CD14-positive monocyte (primary cell): ENCODE results near the gene KISS1R. TPM values are rescaled to one million over a fixed set of nuclear protein-coding genes. Genes with fewer than 3 reads are reported as not detected.

ENCODE experiments used
- DNase-seq, 3 donors: peaks; one replicate each; pipeline ENCODE4 v3.0.0-alpha.2; 2011 to 2022
- H2AFZ ChIP-seq: 2 replicates; pipeline ENCODE4 v1.6.0; 2012; ENCODE audit warnings: mild to moderate bottlenecking, low read depth, low read length, inconsistent platforms; ENCODE audit not compliant: insufficient read depth, poor library complexity, severe bottlenecking
- H3K27ac ChIP-seq, 2 donors: 1 replicate in 1 of 2; 2 replicates in 1 of 2; pipeline ENCODE4 v1.5.1; 2012 to 2013; ENCODE audit warnings: low read length in 2 of 2, control low read depth in 1 of 2, inconsistent platforms in 1 of 2, low read depth in 1 of 2, mild to moderate bottlenecking in 1 of 2
- H3K27me3 ChIP-seq, 2 donors: one replicate each; pipeline versions ENCODE4 v1.6.0 to v1.6.1; 2011 to 2013; ENCODE audit warnings: low read length in 2 of 2; ENCODE audit not compliant: control insufficient read depth in 2 of 2, insufficient read depth in 2 of 2
- H3K36me3 ChIP-seq, 2 donors: replicated peaks in 1 of 2; 1 replicate in 1 of 2; 2 replicates in 1 of 2; pipeline versions ENCODE4 v1.5.1 to v1.6.1; 2012 to 2013; ENCODE audit warnings: low read length in 2 of 2, control low read depth in 1 of 2, inconsistent platforms in 1 of 2, mild to moderate bottlenecking in 1 of 2; ENCODE audit not compliant: insufficient read depth in 2 of 2, control insufficient read depth in 1 of 2
- H3K4me1 ChIP-seq, 2 donors: 1 replicate in 1 of 2; 2 replicates in 1 of 2; pipeline versions ENCODE4 v1.5.1 to v1.6.1; 2012 to 2013; ENCODE audit warnings: low read length in 2 of 2, control low read depth in 1 of 2, inconsistent platforms in 1 of 2, mild to moderate bottlenecking in 1 of 2, moderate library complexity in 1 of 2; ENCODE audit not compliant: insufficient read depth in 2 of 2, control insufficient read depth in 1 of 2
- H3K4me2 ChIP-seq: replicated peaks from 2 replicates; pipeline ENCODE3; 2012; ENCODE audit warnings: low read length, moderate library complexity, mild to moderate bottlenecking; ENCODE audit not compliant: poor library complexity, severe bottlenecking; ENCODE audit errors: extremely low read depth
- H3K4me3 ChIP-seq, 3 experiments: fragments of 200-600 bp in 1 of 3; sonication (generic) in 1 of 3; replicated peaks in 1 of 3; 1 replicate in 2 of 3; 2 replicates in 1 of 3; pipeline ENCODE4 v1.5.1; 2011 to 2013; ENCODE audit warnings: low read length in 3 of 3, mild to moderate bottlenecking in 3 of 3, control low read depth in 2 of 3, low read depth in 2 of 3, inconsistent platforms in 1 of 3, moderate library complexity in 1 of 3
- H3K79me2 ChIP-seq: 2 replicates; pipeline ENCODE4 v1.6.0; 2012; ENCODE audit warnings: mild to moderate bottlenecking, control low read depth, inconsistent platforms, low read length, moderate library complexity; ENCODE audit not compliant: insufficient read depth
- H3K9ac ChIP-seq: 2 replicates; pipeline ENCODE4 v1.6.0; 2017; ENCODE audit warnings: low read length, mild to moderate bottlenecking; ENCODE audit not compliant: insufficient read depth, poor library complexity, severe bottlenecking
- H3K9me3 ChIP-seq, 2 donors: replicated peaks in 1 of 2; 1 replicate in 1 of 2; 2 replicates in 1 of 2; pipeline versions ENCODE4 v1.5.1 to v1.6.1; 2012 to 2013; ENCODE audit warnings: low read length in 2 of 2, control low read depth in 1 of 2; ENCODE audit not compliant: control insufficient read depth in 1 of 2, insufficient read depth in 1 of 2
- H4K20me1 ChIP-seq: 2 replicates; pipeline ENCODE4 v1.6.0; 2012; ENCODE audit warnings: mild to moderate bottlenecking, low read length, control low read depth, moderate library complexity; ENCODE audit not compliant: insufficient read depth
- H3K27ac Mint-ChIP-seq, 7 donors: one replicate each; pipeline ENCODE4 v1.8.0; 2020; ENCODE audit warnings: mild to moderate bottlenecking in 7 of 7, mixed read lengths in 7 of 7, moderate library complexity in 6 of 7, inconsistent platforms in 2 of 7
- H3K27me3 Mint-ChIP-seq, 3 donors: one replicate each; pipeline ENCODE4 v1.8.0; 2021 to 2022; ENCODE audit warnings: low read depth in 3 of 3, mild to moderate bottlenecking in 3 of 3, mixed read lengths in 3 of 3, moderate library complexity in 3 of 3, inconsistent platforms in 1 of 3
- H3K36me3 Mint-ChIP-seq, 2 donors: one replicate each; pipeline ENCODE4 v1.8.0; 2020; ENCODE audit warnings: mixed read lengths in 2 of 2, inconsistent platforms in 1 of 2, mild to moderate bottlenecking in 1 of 2
- H3K4me1 Mint-ChIP-seq: one replicate; pipeline ENCODE4 v1.8.0; 2020; ENCODE audit warnings: mild to moderate bottlenecking, mixed read lengths
- H3K4me3 Mint-ChIP-seq, 2 donors: one replicate each; pipeline ENCODE4 v1.8.0; 2020; ENCODE audit warnings: mild to moderate bottlenecking in 2 of 2, mixed read lengths in 2 of 2, moderate library complexity in 1 of 2
- H3K9me3 Mint-ChIP-seq, 7 donors: one replicate each; pipeline ENCODE4 v1.8.0; 2020 to 2022; ENCODE audit warnings: mixed read lengths in 7 of 7, mild to moderate bottlenecking in 6 of 7, moderate library complexity in 6 of 7, inconsistent platforms in 2 of 7
- WGBS: methylation state at CpG from one replicate; pipeline ENCODE4 v1.1.5; 2013; ENCODE audit warnings: missing lambda C conversion rate; ENCODE audit not compliant: insufficient coverage; 5-methylcytosine and 5-hydroxymethylcytosine counted together
- intact Hi-C, 2 donors: fragments of 100-400 bp; cut with micrococcal nuclease; formaldehyde crosslinking; loops; one replicate each; pipeline versions ENCODE4 v1.15.0 to v1.15.1; 2023
- polyA plus RNA-seq, 3 donors: library from polyadenylated mRNA; depleted of rRNA in 1 of 3; unstranded in 2 of 3; stranded (reverse) in 1 of 3; fragments of 300-500 nt in 2 of 3; fragments of >200 nt in 1 of 3; fragmentation: Illumina TruSeq in 2 of 3; gene quantifications; 1 replicate in 2 of 3; 2 replicates in 1 of 3; pipeline ENCODE4 v1.2.3, GENCODE V29; 2012 to 2021
- TF ChIP-seq, protein P1 (sequence below): fragments of 200-600 bp; IDR thresholded peaks from one replicate; pipeline ENCODE4 v1.8.0; 2022; ENCODE audit warnings: antibody characterized with exemption, mild to moderate bottlenecking

The KISS1R gene
- polyA plus RNA-seq, 3 donors, result not detected

DNA sequence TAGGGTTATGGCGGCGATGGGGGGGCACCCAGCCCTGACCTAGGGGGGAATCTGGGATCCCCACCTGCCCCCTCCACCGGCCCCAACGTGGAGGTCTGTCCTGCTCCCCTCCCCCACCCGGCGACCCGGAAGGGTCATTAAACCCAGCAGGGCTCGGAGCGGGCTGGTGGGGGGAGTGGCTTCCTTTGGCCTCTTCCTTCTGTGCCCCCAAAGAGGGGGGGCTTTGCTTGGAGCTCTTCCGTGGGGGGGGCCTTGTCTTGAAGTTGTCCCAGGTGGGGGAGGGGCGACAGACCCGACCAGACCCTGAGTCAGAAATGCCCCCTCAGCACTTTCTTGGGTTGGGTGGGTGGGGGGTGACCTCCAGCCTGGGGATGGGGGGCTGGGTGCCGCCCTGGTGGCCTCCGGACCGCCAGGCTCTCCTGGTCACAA, 10.2 kb downstream of the KISS1R start:
- peaks cover 51% of the 10 kb centered on the region for H4K20me1 ChIP-seq
- H3K4me3 ChIP-seq, result peak overlapping the region; percentile 89 to 99 (median 90)
- peaks cover 7 to 21% of the 10 kb centered on the region in 2 donors for H3K36me3 ChIP-seq
- no peaks in the 10 kb centered on the region for H3K27me3 ChIP-seq
- H3K27me3 Mint-ChIP-seq, result peaks cover 2 to 6% (median 5%) of the 10 kb centered on the region in 3 donors
- peaks cover 84% of the 10 kb centered on the region for H3K79me2 ChIP-seq
- peak overlapping the region; percentile 40 to 96 (median 90) for H3K27ac Mint-ChIP-seq
- WGBS, result 60% methylated on average over 1 of the region's 15 CpGs
- H3K4me1 ChIP-seq, result peaks cover 43 to 57% of the 10 kb centered on the region in 2 donors
- no peak overlapping the region for H2AFZ ChIP-seq
- DNase-seq, result no peak
- H3K4me2 ChIP-seq, result peak overlapping the region; percentile 99
- peaks cover 45% of the 10 kb centered on the region for H3K4me1 Mint-ChIP-seq
- H3K4me3 Mint-ChIP-seq, result peak overlapping the region; percentile 83 to 89
- peaks cover 0 to 2% (median 0%) of the 10 kb centered on the region in 7 donors for H3K9me3 Mint-ChIP-seq
- H3K27ac ChIP-seq, result peak overlapping the region; percentile 85 to 87
- intact Hi-C loops, result loop anchor here (2.0 to 10.0 kb wide), 3 partner anchors 13 to 317 kb away; partner anchors contain the start of genes ATP5F1D (in 1 of the 2), GPX4 (in 1 of the 2) and MIDN (in 1 of the 2)
- H3K9ac ChIP-seq, result peak overlapping the region; percentile 88
- H3K36me3 Mint-ChIP-seq, result peaks cover 16 to 32% of the 10 kb centered on the region in 2 donors
- TF ChIP-seq, protein P1, sequence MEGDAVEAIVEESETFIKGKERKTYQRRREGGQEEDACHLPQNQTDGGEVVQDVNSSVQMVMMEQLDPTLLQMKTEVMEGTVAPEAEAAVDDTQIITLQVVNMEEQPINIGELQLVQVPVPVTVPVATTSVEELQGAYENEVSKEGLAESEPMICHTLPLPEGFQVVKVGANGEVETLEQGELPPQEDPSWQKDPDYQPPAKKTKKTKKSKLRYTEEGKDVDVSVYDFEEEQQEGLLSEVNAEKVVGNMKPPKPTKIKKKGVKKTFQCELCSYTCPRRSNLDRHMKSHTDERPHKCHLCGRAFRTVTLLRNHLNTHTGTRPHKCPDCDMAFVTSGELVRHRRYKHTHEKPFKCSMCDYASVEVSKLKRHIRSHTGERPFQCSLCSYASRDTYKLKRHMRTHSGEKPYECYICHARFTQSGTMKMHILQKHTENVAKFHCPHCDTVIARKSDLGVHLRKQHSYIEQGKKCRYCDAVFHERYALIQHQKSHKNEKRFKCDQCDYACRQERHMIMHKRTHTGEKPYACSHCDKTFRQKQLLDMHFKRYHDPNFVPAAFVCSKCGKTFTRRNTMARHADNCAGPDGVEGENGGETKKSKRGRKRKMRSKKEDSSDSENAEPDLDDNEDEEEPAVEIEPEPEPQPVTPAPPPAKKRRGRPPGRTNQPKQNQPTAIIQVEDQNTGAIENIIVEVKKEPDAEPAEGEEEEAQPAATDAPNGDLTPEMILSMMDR, result no peak
- H3K9me3 ChIP-seq, result no peaks in the 10 kb centered on the region

DNA sequence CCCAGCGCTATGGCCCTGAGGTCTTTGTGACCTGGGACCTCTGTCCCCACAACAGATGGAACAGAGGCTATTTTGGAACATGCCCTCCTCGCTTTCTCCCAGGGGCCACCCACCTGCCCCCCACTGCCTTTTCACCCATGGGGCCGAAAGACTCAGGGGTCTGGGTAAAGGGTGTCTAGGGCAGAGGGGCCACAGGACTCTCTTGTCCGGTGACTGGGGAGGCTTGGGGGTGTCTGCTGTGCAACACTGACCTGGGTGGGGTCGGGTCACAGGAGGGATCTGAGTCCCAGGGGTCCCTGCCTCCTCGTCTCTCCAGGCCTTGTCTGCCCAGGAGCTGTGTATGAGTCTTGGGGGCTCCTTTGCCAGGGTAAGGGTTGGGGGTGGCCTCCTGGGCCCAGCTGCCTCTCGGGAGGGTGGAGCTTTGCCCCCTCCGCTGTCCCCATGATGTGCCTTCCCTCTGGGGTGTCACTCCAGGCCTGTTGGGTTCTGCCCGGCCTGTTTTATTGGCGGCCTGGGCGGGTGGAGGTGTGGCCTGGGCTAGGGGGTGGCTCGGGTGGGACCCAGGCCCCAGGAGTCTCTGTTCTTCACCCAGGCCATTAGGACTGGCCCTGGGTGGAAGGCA, 10.8 kb downstream of the KISS1R start:
- peaks cover 1 to 6% (median 4%) of the 10 kb centered on the region in 3 donors for H3K27me3 Mint-ChIP-seq
- peaks cover 49% of the 10 kb centered on the region for H3K4me1 Mint-ChIP-seq
- H3K4me3 Mint-ChIP-seq, result peak overlapping the region; percentile 83 to 89
- H2AFZ ChIP-seq, result no peak overlapping the region
- intact Hi-C loops, result loop anchor here (2.0 to 10.0 kb wide), 3 partner anchors 13 to 317 kb away; partner anchors contain the start of genes ATP5F1D (in 1 of the 2), GPX4 (in 1 of the 2) and MIDN (in 1 of the 2)
- TF ChIP-seq, protein P1, result no peak
- 47% methylated on average over 7 of the region's 12 CpGs for WGBS
- peak overlapping the region; percentile 99 for H3K4me2 ChIP-seq
- DNase-seq, result no peak
- H3K27me3 ChIP-seq, result no peaks in the 10 kb centered on the region
- H4K20me1 ChIP-seq, result peaks cover 57% of the 10 kb centered on the region
- H3K9me3 ChIP-seq, result no peaks in the 10 kb centered on the region
- peaks cover 89% of the 10 kb centered on the region for H3K79me2 ChIP-seq
- peaks cover 0 to 2% (median 0%) of the 10 kb centered on the region in 7 donors for H3K9me3 Mint-ChIP-seq
- peak overlapping the region; percentile 85 to 87 for H3K27ac ChIP-seq
- peak overlapping the region; percentile 89 to 99 (median 90) for H3K4me3 ChIP-seq
- H3K4me1 ChIP-seq, result peaks cover 48 to 62% of the 10 kb centered on the region in 2 donors
- H3K36me3 Mint-ChIP-seq, result peaks cover 16 to 32% of the 10 kb centered on the region in 2 donors
- peak overlapping the region; percentile 88 for H3K9ac ChIP-seq
- peaks cover 7 to 22% of the 10 kb centered on the region in 2 donors for H3K36me3 ChIP-seq
- H3K27ac Mint-ChIP-seq, result peak overlapping the region; percentile 54 to 96 (median 90)
